ENCODE data around the gene BMP10. TPM values are rescaled to one million over a fixed set of nuclear protein-coding genes. Genes with fewer than 3 reads are reported as not detected.

Gene BMP10
- not detected for total RNA-seq

- TF ChIP-seq POLR2A (IDR thresholded peaks at IDR 0.05) (no peak), CTCF (IDR thresholded peaks at IDR 0.05) (no peak)
- Histone ChIP-seq H3K4me3 (no peak within 1 kb of the TSS), H3K27ac (no peak within 1 kb of the TSS), H3K9me3 (no peaks in the 10 kb centered on the region), H3K36me3 (no peaks in the 10 kb centered on the region), H3K4me1 (no peaks in the 10 kb centered on the region), H3K27me3 (no peaks in the 10 kb centered on the region)
- DNase-seq: no peak
Observed at GRCh38 chr2:68871159-68871764, at the start of gene BMP10. TSS of gene BMP10 (minus strand) at chr2:68871397. CDS start at chr2:68871358, 39 bp downstream.

- no peak overlapping the region for H3K4me3 ChIP-seq
- no peak overlapping the region for H3K27ac ChIP-seq
- no peaks in the 10 kb centered on the region for H3K4me1 ChIP-seq
Observed at GRCh38 chr2:68920481-68921170, 49.4 kb upstream of the BMP10 start.

GRCh38 chr2:68918497-68918896 is 47.3 kb upstream of the BMP10 start:
- TF ChIP-seq POLR2A (IDR thresholded peaks at IDR 0.05) (no peak), CTCF (IDR thresholded peaks at IDR 0.05) (no peak)
- DNase-seq: no peak
- no peak overlapping the region for H3K4me3 ChIP-seq

More at GRCh38 chr2:68920481-68921170, 49.4 kb upstream of the BMP10 start:
- no peak for DNase-seq
- TF ChIP-seq POLR2A (IDR thresholded peaks at IDR 0.05) (no peak), CTCF (IDR thresholded peaks at IDR 0.05) (no peak)
- Histone ChIP-seq H3K27me3 (no peaks in the 10 kb centered on the region), H3K36me3 (no peaks in the 10 kb centered on the region), H3K9me3 (no peaks in the 10 kb centered on the region)

GRCh38 chr2:68917034-68917718 is 46.0 kb upstream of the BMP10 start:
- no peaks in the 10 kb centered on the region for H3K36me3 ChIP-seq
- DNase-seq: no peak

More at GRCh38 chr2:68918497-68918896, 47.3 kb upstream of the BMP10 start:
- H3K9me3 ChIP-seq: no peaks in the 10 kb centered on the region
- H3K36me3 ChIP-seq: no peaks in the 10 kb centered on the region
- no peaks in the 10 kb centered on the region for H3K4me1 ChIP-seq
- no peaks in the 10 kb centered on the region for H3K27me3 ChIP-seq
- H3K27ac ChIP-seq: no peak overlapping the region

GRCh38 chr2:68916226-68916625 is 45.0 kb upstream of the BMP10 start:
- no peak overlapping the region for H3K27ac ChIP-seq
- H3K4me3 ChIP-seq: no peak overlapping the region
- H3K4me1 ChIP-seq: no peaks in the 10 kb centered on the region
- no peaks in the 10 kb centered on the region for H3K9me3 ChIP-seq
- TF ChIP-seq POLR2A (IDR thresholded peaks at IDR 0.05) (no peak), CTCF (IDR thresholded peaks at IDR 0.05) (no peak)
- no peaks in the 10 kb centered on the region for H3K36me3 ChIP-seq
- no peaks in the 10 kb centered on the region for H3K27me3 ChIP-seq
- no peak for DNase-seq

More at GRCh38 chr2:68917034-68917718, 46.0 kb upstream of the BMP10 start:
- Histone ChIP-seq H3K4me1 (no peaks in the 10 kb centered on the region), H3K4me3 (no peak overlapping the region), H3K9me3 (no peaks in the 10 kb centered on the region), H3K27me3 (no peaks in the 10 kb centered on the region), H3K27ac (no peak overlapping the region)
- TF ChIP-seq CTCF (IDR thresholded peaks at IDR 0.05) (no peak), POLR2A (IDR thresholded peaks at IDR 0.05) (no peak)
